Activated B cell treated with CpG ODN at 0.5 μM for 24 hours (primary cell): ENCODE data around the gene TRMT10C. TPM values are rescaled to one million over a fixed set of nuclear protein-coding genes. Genes with fewer than 3 reads are reported as not detected.

ENCODE experiments used
- ATAC-seq: fragments of 200-7000 bp; cut with Tn5 transposase; one replicate; pipeline ENCODE4 v1.10.0; 2021; ENCODE audit warnings: low read depth, mild to moderate bottlenecking, moderate library complexity
- CTCF ChIA-PET: fragments of 350-600 bp; sonication (Branson Sonifier 250); formaldehyde crosslinking; loops from one replicate; lab custom pipeline; 2021; ENCODE audit warnings: antibody characterized with exemption; lab: Charles Lee
- POLR2A ChIA-PET: fragments of 350-600 bp; sonication (Branson Sonifier 250); formaldehyde crosslinking; loops from one replicate; lab custom pipeline; 2021; ENCODE audit warnings: antibody characterized with exemption; lab: Charles Lee
- DNase-seq: peaks from one replicate; pipeline ENCODE4 v3.0.0; 2022
- H3K27ac Mint-ChIP-seq: one replicate; pipeline ENCODE4 v1.8.0; 2020; ENCODE audit warnings: mixed read lengths
- H3K27me3 Mint-ChIP-seq: one replicate; pipeline ENCODE4 v1.8.0; 2021; ENCODE audit warnings: mixed read lengths
- H3K36me3 Mint-ChIP-seq: one replicate; pipeline ENCODE4 v1.8.0; 2021; ENCODE audit warnings: low read depth, mixed read lengths
- H3K4me1 Mint-ChIP-seq: one replicate; pipeline ENCODE4 v1.8.0; 2021; ENCODE audit warnings: mixed read lengths
- H3K4me3 Mint-ChIP-seq: one replicate; pipeline ENCODE4 v1.8.0; 2020; ENCODE audit warnings: mild to moderate bottlenecking, mixed read lengths
- H3K9me3 Mint-ChIP-seq: one replicate; pipeline ENCODE4 v1.8.0; 2020; ENCODE audit warnings: mixed read lengths
- CTCF ChIP-seq: fragments of 200-600 bp; IDR thresholded peaks from one replicate; pipeline ENCODE4 v1.8.0; 2022; ENCODE audit warnings: antibody characterized with exemption, mild to moderate bottlenecking
- intact Hi-C: fragments of 100-400 bp; cut with micrococcal nuclease; formaldehyde crosslinking; loops from one replicate; pipeline ENCODE4 v1.15.1; 2024
- total RNA-seq: library from RNA; stranded (reverse); gene quantifications from 2 replicates; pipeline ENCODE4 v1.2.3, GENCODE V29; 2022

TRMT10C gene
- total RNA-seq, 1 donor from 2014 or later = 34.6 TPM

- H3K4me1 Mint-ChIP-seq = no peaks in the 10 kb centered on the region
- H3K27ac Mint-ChIP-seq = no peak overlapping the region
- H3K4me3 Mint-ChIP-seq = no peak overlapping the region
- CTCF ChIA-PET = no interaction called here
- no peak for ATAC-seq
- no peak for DNase-seq
- H3K9me3 Mint-ChIP-seq = peaks cover 4% of the 10 kb centered on the region
- intact Hi-C loops = no loop called here
- no peaks in the 10 kb centered on the region for H3K36me3 Mint-ChIP-seq
- TF ChIP-seq CTCF = no peak
- POLR2A ChIA-PET = no interaction called here
- peaks cover 4% of the 10 kb centered on the region for H3K27me3 Mint-ChIP-seq
Measured at GRCh38 chr3:101529816-101530685, 31.6 kb upstream of the TRMT10C start.

GRCh38 chr3:101530686-101531047 is 31.0 kb upstream of the TRMT10C start:
- no peak for DNase-seq
- ChIA-PET POLR2A (no interaction called here), CTCF (no interaction called here)
- TF ChIP-seq CTCF = no peak
- intact Hi-C loops = no loop called here
- peaks cover 4% of the 10 kb centered on the region for H3K27me3 Mint-ChIP-seq
- peaks cover 4% of the 10 kb centered on the region for H3K9me3 Mint-ChIP-seq
- H3K4me1 Mint-ChIP-seq = no peaks in the 10 kb centered on the region
- no peak overlapping the region for H3K27ac Mint-ChIP-seq
- ATAC-seq = no peak
- no peak overlapping the region for H3K4me3 Mint-ChIP-seq
- H3K36me3 Mint-ChIP-seq = no peaks in the 10 kb centered on the region

GRCh38 chr3:101531473-101532086 is 30.1 kb upstream of the TRMT10C start:
- no peak overlapping the region for H3K27ac Mint-ChIP-seq
- H3K4me3 Mint-ChIP-seq = no peak overlapping the region
- ATAC-seq = no peak
- ChIA-PET POLR2A (no interaction called here), CTCF (no interaction called here)
- DNase-seq = no peak
- H3K27me3 Mint-ChIP-seq = peaks cover 4% of the 10 kb centered on the region
- intact Hi-C loops = no loop called here
- H3K9me3 Mint-ChIP-seq = peaks cover 4% of the 10 kb centered on the region
- H3K4me1 Mint-ChIP-seq = no peaks in the 10 kb centered on the region
- H3K36me3 Mint-ChIP-seq = no peaks in the 10 kb centered on the region
- no peak for TF ChIP-seq CTCF

- H3K4me3 Mint-ChIP-seq = no peak overlapping the region
- peaks cover 4% of the 10 kb centered on the region for H3K27me3 Mint-ChIP-seq
- intact Hi-C loops = no loop called here
- ChIA-PET POLR2A (no interaction called here), CTCF (no interaction called here)
- no peak overlapping the region for H3K27ac Mint-ChIP-seq
- no peak for DNase-seq
- no peak for TF ChIP-seq CTCF
- no peaks in the 10 kb centered on the region for H3K36me3 Mint-ChIP-seq
- ATAC-seq = no peak
- H3K9me3 Mint-ChIP-seq = peaks cover 4% of the 10 kb centered on the region
- H3K4me1 Mint-ChIP-seq = peaks cover 4% of the 10 kb centered on the region
Measured at GRCh38 chr3:101532783-101533602, 28.7 kb upstream of the TRMT10C start.

GRCh38 chr3:101533603-101533968 is 28.1 kb upstream of the TRMT10C start:
- Mint-ChIP-seq H3K27ac (no peak overlapping the region), H3K4me1 (peaks cover 4% of the 10 kb centered on the region), H3K36me3 (no peaks in the 10 kb centered on the region), H3K27me3 (peaks cover 4% of the 10 kb centered on the region), H3K9me3 (peaks cover 4% of the 10 kb centered on the region), H3K4me3 (no peak overlapping the region)
- no peak for DNase-seq
- TF ChIP-seq CTCF = no peak
- intact Hi-C loops = no loop called here
- no peak for ATAC-seq
- CTCF ChIA-PET = no interaction called here
- POLR2A ChIA-PET = no interaction called here
